CD4-positive, alpha-beta T cell treated with Interleukin-10 for 1 hour (primary cell): ENCODE measurements around the gene CNTNAP2.

Experiments
- DNase-seq: peaks from one replicate; pipeline ENCODE4 v3.0.0-alpha.2; 2020

The CNTNAP2 gene

GRCh38 chr7:146788008-146788407 lies 671.4 kb downstream of the CNTNAP2 start:
- no peak for DNase-seq

GRCh38 chr7:146791344-146792285 lies 675.0 kb downstream of the CNTNAP2 start:
- DNase-seq = no peak

GRCh38 chr7:146804620-146805019 lies 688.0 kb downstream of the CNTNAP2 start:
- no peak for DNase-seq

GRCh38 chr7:146805082-146805481 lies 688.5 kb downstream of the CNTNAP2 start:
- DNase-seq = no peak

- no peak for DNase-seq
Measured at GRCh38 chr7:146826329-146826728, 709.7 kb downstream of the CNTNAP2 start.

GRCh38 chr7:146830686-146831085 lies 714.1 kb downstream of the CNTNAP2 start:
- DNase-seq = no peak

GRCh38 chr7:146831875-146832274 lies 715.3 kb downstream of the CNTNAP2 start:
- DNase-seq = no peak

- DNase-seq = no peak
Measured at GRCh38 chr7:146844405-146844804, 727.8 kb downstream of the CNTNAP2 start.

- DNase-seq = no peak
Measured at GRCh38 chr7:146858690-146859089, 742.1 kb downstream of the CNTNAP2 start.

- DNase-seq = no peak
Measured at GRCh38 chr7:146861701-146862100, 745.1 kb downstream of the CNTNAP2 start.

- no peak for DNase-seq
Measured at GRCh38 chr7:146862415-146862814, 745.8 kb downstream of the CNTNAP2 start.

- no peak for DNase-seq
Measured at GRCh38 chr7:146864644-146865043, 748.0 kb downstream of the CNTNAP2 start.

GRCh38 chr7:146865696-146866095 lies 749.1 kb downstream of the CNTNAP2 start:
- no peak for DNase-seq

GRCh38 chr7:146874722-146875121 lies 758.1 kb downstream of the CNTNAP2 start:
- DNase-seq = no peak

GRCh38 chr7:146875237-146875785 lies 758.7 kb downstream of the CNTNAP2 start:
- no peak for DNase-seq

GRCh38 chr7:146875981-146876380 lies 759.4 kb downstream of the CNTNAP2 start:
- DNase-seq = no peak

GRCh38 chr7:146876411-146876810 lies 759.8 kb downstream of the CNTNAP2 start:
- no peak for DNase-seq

- no peak for DNase-seq
Measured at GRCh38 chr7:146878901-146879300, 762.3 kb downstream of the CNTNAP2 start.

- no peak for DNase-seq
Measured at GRCh38 chr7:146885231-146885630, 768.6 kb downstream of the CNTNAP2 start.

GRCh38 chr7:146889806-146890555 lies 773.4 kb downstream of the CNTNAP2 start:
- no peak for DNase-seq

- no peak for DNase-seq
Measured at GRCh38 chr7:146892151-146892550, 775.5 kb downstream of the CNTNAP2 start.

- DNase-seq = no peak
Measured at GRCh38 chr7:146894927-146895326, 778.3 kb downstream of the CNTNAP2 start.

- no peak for DNase-seq
Measured at GRCh38 chr7:146902266-146902665, 785.7 kb downstream of the CNTNAP2 start.

- DNase-seq = no peak
Measured at GRCh38 chr7:146902728-146903127, 786.1 kb downstream of the CNTNAP2 start.
